Regular cardiac myocyte (primary cell): ENCODE results near the gene KIAA1217. TPM values are rescaled to one million over a fixed set of nuclear protein-coding genes. Genes with fewer than 3 reads are reported as not detected.

ENCODE experiments used
- total RNA-seq: library from RNA; depleted of rRNA; stranded (reverse); fragments of >200 nt; gene quantifications from 2 replicates; pipeline ENCODE4 v1.2.3, GENCODE V29; 2014

Gene KIAA1217
- 1.2 and 2.3 TPM in 2 replicates for total RNA-seq

GRCh38 chr10:24208661-24209431, at the start of gene KIAA1217:
Gene KIAA1217, plus strand, starts transcription at chr10:24209138. Its CDS starts 56 bp downstream, at chr10:24209194.

